HFFc6 (cell line): ENCODE data around the gene DDX4. TPM values are rescaled to one million over a fixed set of nuclear protein-coding genes. Genes with fewer than 3 reads are reported as not detected.
"Not testable (repeated sequence)": the region's sequence is repeated elsewhere in the genome, so short reads cannot be mapped to it uniquely, and the experiment has no call there.

Experiments
- DNase-seq: peaks from one replicate; pipeline ENCODE4 v3.0.0-alpha.2; 2018
- H3K27ac Mint-ChIP-seq: 2 replicates; pipeline ENCODE4 v1.8.0; 2020; ENCODE audit warnings: mild to moderate bottlenecking, mixed read lengths
- H3K27me3 Mint-ChIP-seq: 2 replicates; pipeline ENCODE4 v1.8.0; 2021; ENCODE audit warnings: mild to moderate bottlenecking, moderate library complexity, mixed read lengths; ENCODE audit not compliant: insufficient read depth
- H3K36me3 Mint-ChIP-seq: 2 replicates; pipeline ENCODE4 v1.8.0; 2021; ENCODE audit warnings: low read depth, mixed read lengths
- H3K4me1 Mint-ChIP-seq: 2 replicates; pipeline ENCODE4 v1.8.0; 2020; ENCODE audit warnings: low read depth, mixed read lengths
- H3K4me3 Mint-ChIP-seq: 2 replicates; pipeline ENCODE4 v1.8.0; 2020; ENCODE audit warnings: mild to moderate bottlenecking, moderate library complexity, mixed read lengths
- H3K9me3 Mint-ChIP-seq: 2 replicates; pipeline ENCODE4 v1.8.0; 2020; ENCODE audit warnings: mild to moderate bottlenecking, mixed read lengths
- CTCF ChIP-seq: fragments of 200-600 bp; sonication (generic); IDR thresholded peaks from 2 replicates; pipeline ENCODE4 v1.5.0; 2021; ENCODE audit warnings: antibody characterized with exemption, mild to moderate bottlenecking
- total RNA-seq, 6 experiments: library from RNA; stranded (reverse); fragmentation: NEBNext Ultra II Directional; extraction: Animal tissue kit (Norgen Biotek cat#: 25700); gene quantifications; 2 replicates in 1 of 6; 3 replicates in 5 of 6; pipeline ENCODE4 v1.2.3, GENCODE V29; 2021

Gene DDX4
- total RNA-seq, 6 experiments from 2014 or later: not detected

GRCh38 chr5:55714749-55715148 is 23.1 kb upstream of the DDX4 start:
- Mint-ChIP-seq H3K4me3 (no peak overlapping the region), H3K4me1 (peaks cover 20% of the 10 kb centered on the region; the same call in 1 of the 2 replicates), H3K27ac (no peak overlapping the region), H3K36me3 (peaks cover 6% of the 10 kb centered on the region; the same call in 1 of the 2 replicates), H3K27me3 (peaks cover 21% of the 10 kb centered on the region), H3K9me3 (peaks cover 4% of the 10 kb centered on the region; the same call in 1 of the 2 replicates)
- DNase-seq: no peak
- no peak for TF ChIP-seq CTCF

- peaks cover 20% of the 10 kb centered on the region; the same call in 1 of the 2 replicates for H3K4me1 Mint-ChIP-seq
- H3K4me3 Mint-ChIP-seq: no peak overlapping the region
- no peak for TF ChIP-seq CTCF
- no peak for DNase-seq
- peaks cover 6% of the 10 kb centered on the region; the same call in 1 of the 2 replicates for H3K36me3 Mint-ChIP-seq
- no peak overlapping the region for H3K27ac Mint-ChIP-seq
- peaks cover 4% of the 10 kb centered on the region; the same call in 1 of the 2 replicates for H3K9me3 Mint-ChIP-seq
- H3K27me3 Mint-ChIP-seq: peaks cover 24% of the 10 kb centered on the region
These were observed 22.3 kb upstream of the DDX4 start for GRCh38 chr5:55715519-55716078.

GRCh38 chr5:55719026-55719425 is 18.8 kb upstream of the DDX4 start:
- H3K36me3 Mint-ChIP-seq, H3K27ac Mint-ChIP-seq, H3K4me3 Mint-ChIP-seq, H3K9me3 Mint-ChIP-seq, H3K4me1 Mint-ChIP-seq, DNase-seq: not testable (repeated sequence)
- H3K27me3 Mint-ChIP-seq: peaks cover 28% of the 10 kb centered on the region

GRCh38 chr5:55720188-55720703 is 17.6 kb upstream of the DDX4 start:
- Mint-ChIP-seq H3K27me3 (peaks cover 23% of the 10 kb centered on the region), H3K9me3 (peaks cover 4% of the 10 kb centered on the region; the same call in 1 of the 2 replicates), H3K27ac (no peak overlapping the region), H3K4me1 (no peaks in the 10 kb centered on the region), H3K4me3 (no peak overlapping the region), H3K36me3 (peaks cover 6% of the 10 kb centered on the region; the same call in 1 of the 2 replicates)
- no peak for DNase-seq
- no peak for TF ChIP-seq CTCF

GRCh38 chr5:55724281-55724680 is 13.6 kb upstream of the DDX4 start:
- no peak for DNase-seq
- no peak for TF ChIP-seq CTCF
- H3K27ac Mint-ChIP-seq: no peak overlapping the region
- H3K9me3 Mint-ChIP-seq: 0 out of 2 replicates have a peak, but pooled peaks cover under 1% of the 10 kb centered on the region
- no peak overlapping the region for H3K4me3 Mint-ChIP-seq
- H3K4me1 Mint-ChIP-seq: no peaks in the 10 kb centered on the region
- H3K27me3 Mint-ChIP-seq: peaks cover 19% of the 10 kb centered on the region
- H3K36me3 Mint-ChIP-seq: no peaks in the 10 kb centered on the region

GRCh38 chr5:55731848-55732247 is 6.0 kb upstream of the DDX4 start:
- DNase-seq: no peak
- Mint-ChIP-seq H3K27me3 (peaks cover 27% of the 10 kb centered on the region), H3K27ac (no peak overlapping the region), H3K4me3 (no peak overlapping the region), H3K36me3 (no peaks in the 10 kb centered on the region), H3K4me1 (no peaks in the 10 kb centered on the region), H3K9me3 (no peaks in the 10 kb centered on the region)
- no peak for TF ChIP-seq CTCF
